ENCODE measurements around the gene ATG10.
"Not testable (repeated sequence)": the region's sequence is repeated elsewhere in the genome, so short reads cannot be mapped to it uniquely, and the experiment has no call there.

ATG10 gene

DNA sequence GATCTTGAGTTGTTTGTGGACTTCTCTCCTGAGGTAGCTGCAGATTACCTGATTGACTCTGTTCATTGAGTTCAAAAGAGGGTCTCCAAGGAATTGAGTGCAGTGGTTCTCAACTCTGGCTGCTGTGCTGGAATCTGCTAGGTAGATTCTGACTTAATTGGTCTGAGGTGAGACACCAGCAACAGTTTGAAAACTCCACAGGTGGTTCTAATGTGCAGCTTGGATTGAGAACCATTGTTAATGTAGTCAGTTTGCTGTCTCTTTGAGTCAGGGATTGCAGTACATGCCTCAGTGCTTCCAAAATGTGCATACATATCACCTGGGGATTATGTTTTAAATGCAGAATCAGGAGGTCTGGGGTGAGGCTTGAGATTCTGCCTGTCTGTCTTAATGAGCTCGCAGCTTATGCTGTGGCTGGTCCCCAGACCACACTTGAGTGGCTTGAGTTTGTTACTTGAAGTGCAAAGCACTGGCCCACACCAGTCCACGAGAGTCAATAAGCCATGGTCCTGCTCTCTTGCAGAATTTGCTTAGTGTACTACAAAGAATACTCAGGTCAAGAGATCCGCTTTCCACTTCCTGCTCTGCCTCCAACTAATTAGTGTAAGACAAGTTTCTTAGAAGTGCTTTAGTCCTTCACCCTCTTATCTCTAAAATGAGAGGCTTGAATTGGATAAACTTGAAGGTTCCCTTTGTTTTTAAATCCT lies 82.3 kb downstream of the ATG10 start:
- no peak for DNase-seq (ENCODE audit: low read depth)

DNA sequence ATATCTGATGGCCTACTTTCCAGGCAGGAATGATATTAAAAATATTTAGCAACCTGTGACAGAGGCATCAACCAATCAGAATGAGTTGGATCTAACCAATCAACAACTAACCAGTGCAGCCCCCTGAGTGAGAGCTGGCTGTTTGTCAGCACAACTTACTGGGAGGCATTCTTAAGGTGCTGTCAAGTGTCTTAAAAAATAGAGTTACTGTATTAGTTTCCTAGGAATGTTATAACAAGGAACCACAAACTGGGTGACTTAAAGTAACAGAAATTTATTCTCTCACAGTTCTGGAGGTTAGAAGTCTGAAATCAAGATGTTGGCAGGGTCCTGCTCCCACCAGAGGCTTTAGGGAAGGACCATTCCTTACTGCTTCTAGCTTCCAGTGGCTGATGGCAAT lies 85.2 kb downstream of the ATG10 start:
- no peak for DNase-seq (ENCODE audit: low read depth)

DNA sequence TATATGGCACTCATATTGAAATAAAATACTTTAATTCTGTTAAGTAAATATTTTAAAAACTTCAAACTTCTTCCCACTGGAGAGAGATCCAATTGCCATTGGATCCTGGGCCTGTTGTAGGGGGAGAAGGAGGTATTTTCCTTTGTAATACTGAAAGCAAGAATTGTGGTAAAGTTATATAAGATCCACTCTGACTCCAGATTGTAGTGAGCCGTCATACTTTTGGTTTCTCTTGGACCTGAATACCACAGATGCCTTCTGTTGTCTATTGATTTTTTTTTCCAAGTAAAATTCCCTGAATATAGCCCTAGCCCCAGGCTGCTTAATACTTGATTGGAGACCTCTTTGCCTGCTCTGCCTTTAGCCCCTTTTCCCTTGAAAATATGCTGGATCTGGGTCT lies 86.9 kb downstream of the ATG10 start:
- DNase-seq (ENCODE audit: low read depth): peak; percentile 22

DNA sequence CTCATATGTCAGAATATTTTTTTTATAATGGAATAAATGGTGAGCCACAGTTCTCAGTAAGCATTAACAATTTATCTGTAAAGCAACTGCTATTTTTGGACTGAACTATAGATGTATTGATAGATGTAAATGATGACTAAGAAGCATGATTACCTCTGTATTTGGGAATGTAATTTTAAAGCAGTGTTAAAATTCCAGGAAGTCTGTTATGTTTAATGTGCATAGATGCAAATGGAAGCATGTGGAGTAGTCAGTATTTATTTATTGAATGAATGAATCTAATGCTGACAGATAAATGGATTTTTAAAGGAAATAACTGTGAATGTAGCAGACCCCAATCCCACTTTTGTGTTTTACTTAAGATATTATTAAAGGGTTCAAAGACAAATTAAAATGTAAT lies 95.0 kb downstream of the ATG10 start:
- DNase-seq (ENCODE audit: low read depth): no peak

DNA sequence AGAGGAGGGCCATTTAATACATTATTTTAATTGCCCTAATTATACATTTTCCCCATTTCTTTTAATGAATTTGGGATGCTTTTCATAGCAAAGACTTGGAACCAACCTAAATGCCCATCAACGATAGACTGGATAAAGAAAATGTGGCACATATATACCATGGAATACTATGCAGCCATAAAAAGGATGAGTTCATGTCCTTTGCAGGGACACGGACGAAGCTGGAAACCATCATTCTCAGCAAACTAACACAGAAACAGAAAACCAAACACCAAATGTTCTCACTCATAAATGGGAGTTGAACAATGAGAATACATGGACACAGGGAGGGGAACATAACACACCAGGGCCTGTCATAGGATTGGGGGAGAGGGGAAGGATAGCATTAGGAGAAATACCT lies 96.2 kb downstream of the ATG10 start:
- not testable (repeated sequence) for DNase-seq (ENCODE audit: low read depth)

DNA sequence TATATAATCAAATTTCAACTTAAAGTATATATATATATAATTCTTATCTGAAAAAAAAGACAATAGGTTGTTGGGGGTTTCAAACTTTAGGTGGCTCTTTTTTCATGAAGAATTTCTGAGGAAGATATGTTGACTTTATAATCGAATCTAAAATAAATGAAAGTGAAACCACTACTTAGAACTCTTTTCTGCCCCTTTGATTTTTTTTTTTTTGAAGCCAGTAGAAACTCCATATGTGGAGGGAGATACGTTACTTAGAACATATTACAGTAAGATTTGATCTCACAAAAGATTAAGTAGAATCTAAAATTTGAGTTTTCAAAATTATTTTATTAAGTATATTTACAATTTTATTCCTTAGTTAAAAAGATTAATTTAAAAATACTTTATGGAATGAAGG lies 96.9 kb downstream of the ATG10 start:
- no peak for DNase-seq (ENCODE audit: low read depth)

DNA sequence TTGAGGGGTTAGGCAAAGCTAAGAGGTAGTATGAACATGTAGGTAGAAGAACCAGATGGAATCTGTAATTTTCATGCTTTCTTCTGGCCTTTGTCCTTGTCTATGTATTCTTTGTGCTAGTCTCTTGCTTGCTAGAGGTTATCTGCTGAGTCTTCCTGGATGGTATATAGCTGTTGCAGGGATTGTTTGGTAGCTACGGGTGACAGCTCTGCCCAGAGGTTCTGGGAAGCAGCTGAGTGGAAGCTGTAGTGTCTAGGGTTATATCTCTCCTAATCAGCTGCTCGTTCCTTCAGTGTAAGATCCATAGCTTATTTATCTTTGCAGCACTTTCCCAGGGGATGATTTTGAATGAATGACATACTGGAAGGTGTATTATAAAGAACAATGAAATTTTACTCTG lies 100.3 kb downstream of the ATG10 start:
- DNase-seq (ENCODE audit: low read depth): no peak

DNA sequence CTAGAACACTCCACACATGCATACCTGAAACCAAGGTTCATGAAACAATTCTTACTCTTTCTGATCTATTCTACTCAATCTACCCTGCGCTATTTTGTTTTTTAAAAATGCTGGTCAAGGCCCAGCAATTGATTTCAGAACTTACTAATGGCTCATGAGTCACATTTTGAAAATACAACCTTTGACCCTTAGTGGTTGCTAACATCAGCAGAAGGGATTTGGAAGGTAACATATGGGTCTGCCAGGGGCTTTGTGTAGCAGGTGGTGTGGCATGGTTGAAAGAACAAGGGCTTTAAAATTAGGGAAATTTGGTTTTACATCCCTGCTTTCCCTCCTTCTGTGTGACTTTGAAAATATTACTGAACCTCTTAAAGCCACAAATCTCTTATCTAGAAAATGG lies 101.4 kb downstream of the ATG10 start:
- peak; percentile 49 for DNase-seq (ENCODE audit: low read depth)

- no peak for DNase-seq (ENCODE audit: low read depth)
Observed at GRCh38 chr5:82074950-82075349, 103.1 kb downstream of the ATG10 start.

DNA sequence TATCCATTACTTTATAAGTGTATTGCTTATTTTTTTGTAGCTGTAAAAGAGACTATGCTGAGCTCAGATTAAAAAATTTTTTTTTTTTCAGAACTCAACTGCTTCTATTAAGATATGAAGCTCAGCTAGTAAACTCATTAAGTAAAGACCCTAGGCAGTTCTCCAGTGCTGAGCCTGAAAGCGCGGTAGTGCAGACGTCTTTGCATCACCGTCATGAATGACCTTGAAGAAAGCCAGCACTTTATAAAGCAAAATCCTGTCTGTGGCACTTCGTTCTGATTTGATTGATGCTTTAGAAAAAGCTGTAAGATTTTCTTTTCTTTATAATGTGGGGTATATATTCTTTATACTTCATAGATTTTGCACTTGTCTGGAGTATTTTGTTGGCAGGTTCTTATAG lies 105.7 kb downstream of the ATG10 start:
- DNase-seq (ENCODE audit: low read depth): no peak

- no peak for DNase-seq (ENCODE audit: low read depth)
Observed at GRCh38 chr5:82091617-82092016, 119.8 kb downstream of the ATG10 start.

- no peak for DNase-seq (ENCODE audit: low read depth)
Observed at GRCh38 chr5:82095536-82095935, 123.7 kb downstream of the ATG10 start.

DNA sequence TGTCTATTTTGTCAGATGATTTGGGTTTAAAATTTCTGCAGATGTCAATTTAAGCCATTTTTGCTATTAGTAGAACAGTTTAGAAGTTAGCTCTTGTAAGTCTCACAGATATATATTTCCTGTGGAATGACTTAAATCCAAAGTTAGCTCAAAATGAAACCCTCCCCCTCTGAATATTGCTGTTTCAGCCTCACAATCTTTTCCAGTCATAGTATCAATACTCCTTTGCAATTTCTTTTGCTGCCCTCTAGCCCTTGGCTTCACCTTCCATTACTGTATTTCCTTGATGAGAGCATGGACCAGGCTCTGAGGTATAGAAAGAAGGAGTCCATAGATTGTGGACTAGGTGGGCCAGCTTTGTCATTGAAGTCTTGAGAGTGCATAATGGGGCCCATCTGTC lies 124.4 kb downstream of the ATG10 start:
- DNase-seq (ENCODE audit: low read depth): no peak

- peak; percentile 83 for DNase-seq (ENCODE audit: low read depth)
Observed at GRCh38 chr5:82100303-82101077, 128.7 kb downstream of the ATG10 start.

GRCh38 chr5:82104872-82105271 lies 133.0 kb downstream of the ATG10 start:
- no peak for DNase-seq (ENCODE audit: low read depth)

DNA sequence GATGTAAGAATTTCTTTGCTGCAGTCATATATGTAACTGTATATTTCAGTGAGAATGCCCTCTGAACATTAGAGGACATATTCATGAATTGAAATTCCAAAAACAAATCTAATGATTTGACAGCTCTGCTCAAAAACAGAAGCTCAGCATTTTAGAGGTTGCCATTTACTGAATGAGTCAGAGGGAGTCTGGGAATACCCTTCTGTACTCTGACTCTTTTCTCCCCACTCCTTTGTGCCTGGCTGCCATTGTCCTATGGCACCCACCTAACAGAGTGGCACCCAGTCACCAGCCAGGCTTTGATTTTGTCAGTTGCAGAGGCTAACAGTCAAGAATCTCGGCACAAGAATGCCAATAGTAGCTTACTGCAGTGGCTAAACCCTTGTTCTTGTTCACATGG lies 133.6 kb downstream of the ATG10 start:
- DNase-seq (ENCODE audit: low read depth): peak; percentile 41

- peak; percentile 73 for DNase-seq (ENCODE audit: low read depth)
Observed at GRCh38 chr5:82106207-82106606, 134.4 kb downstream of the ATG10 start.

GRCh38 chr5:82106756-82107155 lies 134.9 kb downstream of the ATG10 start:
- DNase-seq (ENCODE audit: low read depth): no peak

- peak; percentile 47 for DNase-seq (ENCODE audit: low read depth)
Observed at GRCh38 chr5:82107267-82107666, 135.4 kb downstream of the ATG10 start.

GRCh38 chr5:82109013-82109412 lies 137.2 kb downstream of the ATG10 start:
- DNase-seq (ENCODE audit: low read depth): no peak

DNA sequence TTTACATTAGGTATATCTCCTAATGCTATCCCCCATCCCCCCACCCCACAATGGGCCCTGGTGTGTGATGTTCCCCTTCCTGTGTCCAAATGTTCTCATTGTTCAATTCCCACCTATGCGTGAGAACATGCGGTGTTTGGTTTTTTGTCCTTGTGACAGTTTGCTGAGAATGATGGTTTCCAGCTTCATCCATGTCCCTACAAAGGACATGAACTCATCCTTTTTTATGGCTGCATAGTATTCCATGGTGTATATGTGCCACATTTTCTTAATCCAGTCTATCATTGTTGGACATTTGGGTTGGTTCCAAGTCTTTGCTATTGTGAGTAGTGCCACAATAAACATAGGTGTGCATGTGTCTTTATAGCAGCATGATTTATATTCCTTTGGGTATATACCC lies 138.1 kb downstream of the ATG10 start:
- not testable (repeated sequence) for DNase-seq (ENCODE audit: low read depth)

DNA sequence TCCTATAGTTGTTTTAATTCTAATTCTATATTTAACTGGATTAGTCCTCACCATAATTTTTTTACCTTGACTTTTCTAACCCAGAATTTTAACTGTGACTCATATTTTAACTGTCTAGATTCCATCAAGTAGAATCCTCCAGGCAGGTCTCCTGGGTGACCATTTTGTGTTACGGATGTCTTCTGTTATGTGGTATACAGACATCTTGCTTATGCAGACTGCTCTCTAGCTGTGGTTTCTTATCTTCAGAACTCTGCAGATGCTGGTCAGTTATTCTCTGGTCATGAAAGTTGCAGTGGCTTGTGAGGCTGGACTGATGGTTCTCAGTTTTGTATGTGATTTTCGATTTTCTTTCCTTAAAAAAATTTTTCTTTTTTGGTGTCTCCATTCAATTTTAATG lies 139.4 kb downstream of the ATG10 start:
- DNase-seq (ENCODE audit: low read depth): peak; percentile 83

GRCh38 chr5:82115858-82116257 lies 144.0 kb downstream of the ATG10 start:
- DNase-seq (ENCODE audit: low read depth): no peak

DNA sequence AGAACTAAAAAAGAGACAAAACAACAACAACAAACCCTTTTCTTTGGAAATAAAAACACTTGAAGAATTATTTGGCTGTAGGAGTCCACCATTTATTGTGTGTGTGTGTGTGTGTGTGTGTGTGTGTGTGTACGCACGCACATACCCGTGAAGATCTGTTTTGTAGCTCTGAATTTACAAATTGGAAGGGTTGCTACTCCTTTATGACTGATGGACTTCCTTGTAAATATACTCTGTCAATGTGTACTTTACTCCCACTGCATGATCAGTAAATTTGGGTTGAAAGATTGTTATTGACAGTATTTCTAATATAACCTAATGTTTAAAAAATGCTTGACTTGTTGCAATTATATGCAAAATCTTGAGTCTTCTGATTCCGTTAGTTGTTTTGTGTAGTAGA lies 148.1 kb downstream of the ATG10 start:
- DNase-seq (ENCODE audit: low read depth): no peak
